ENCODE results near the gene CST4.
"Not testable (repeated sequence)": the region's sequence is repeated elsewhere in the genome, so short reads cannot be mapped to it uniquely, and the experiment has no call there.

DNA sequence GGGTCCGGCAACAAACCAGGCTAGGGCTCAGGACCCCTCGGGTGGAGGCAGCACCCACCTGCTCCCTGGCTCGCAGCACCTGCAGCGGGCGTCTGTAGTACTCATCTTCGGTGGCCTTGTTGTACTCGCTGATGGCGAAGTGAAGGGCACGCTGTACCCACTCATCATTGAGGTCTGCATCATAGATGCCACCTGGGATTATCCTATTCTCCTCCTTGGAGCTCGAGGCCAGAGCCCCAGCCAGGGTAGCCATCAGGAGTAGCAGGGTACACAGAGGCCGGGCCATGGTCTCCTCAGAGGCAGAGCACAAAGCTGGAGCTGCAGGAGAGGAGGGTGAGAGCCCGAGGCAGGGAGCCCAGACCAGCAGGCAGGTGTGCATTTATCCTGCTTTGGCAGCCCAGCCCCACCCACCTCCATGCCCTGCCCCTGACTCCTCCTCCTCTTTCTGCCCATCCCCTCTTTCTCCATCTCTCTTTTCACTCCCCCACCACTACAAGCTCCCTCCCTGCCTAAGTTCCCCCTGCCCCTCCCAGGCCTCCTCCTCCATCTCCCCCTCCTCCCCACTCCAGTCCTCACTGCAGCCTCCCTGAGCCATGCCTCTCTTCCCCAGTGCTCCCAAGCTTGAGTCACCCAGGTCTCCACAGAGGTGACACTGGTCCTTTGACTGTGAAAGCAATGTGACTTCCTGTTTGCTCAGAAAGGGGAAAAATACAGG, at the start of gene CST4:
- TF ChIP-seq, protein P1, sequence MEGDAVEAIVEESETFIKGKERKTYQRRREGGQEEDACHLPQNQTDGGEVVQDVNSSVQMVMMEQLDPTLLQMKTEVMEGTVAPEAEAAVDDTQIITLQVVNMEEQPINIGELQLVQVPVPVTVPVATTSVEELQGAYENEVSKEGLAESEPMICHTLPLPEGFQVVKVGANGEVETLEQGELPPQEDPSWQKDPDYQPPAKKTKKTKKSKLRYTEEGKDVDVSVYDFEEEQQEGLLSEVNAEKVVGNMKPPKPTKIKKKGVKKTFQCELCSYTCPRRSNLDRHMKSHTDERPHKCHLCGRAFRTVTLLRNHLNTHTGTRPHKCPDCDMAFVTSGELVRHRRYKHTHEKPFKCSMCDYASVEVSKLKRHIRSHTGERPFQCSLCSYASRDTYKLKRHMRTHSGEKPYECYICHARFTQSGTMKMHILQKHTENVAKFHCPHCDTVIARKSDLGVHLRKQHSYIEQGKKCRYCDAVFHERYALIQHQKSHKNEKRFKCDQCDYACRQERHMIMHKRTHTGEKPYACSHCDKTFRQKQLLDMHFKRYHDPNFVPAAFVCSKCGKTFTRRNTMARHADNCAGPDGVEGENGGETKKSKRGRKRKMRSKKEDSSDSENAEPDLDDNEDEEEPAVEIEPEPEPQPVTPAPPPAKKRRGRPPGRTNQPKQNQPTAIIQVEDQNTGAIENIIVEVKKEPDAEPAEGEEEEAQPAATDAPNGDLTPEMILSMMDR (IDR thresholded peaks at IDR 0.05; ENCODE audit: low read depth, low read length, poor library complexity, severe bottlenecking), result not testable (repeated sequence)
- not testable (repeated sequence) for TF ChIP-seq EZH2phosphoT487 (IDR thresholded peaks at IDR 0.05; ENCODE audit: borderline replicate concordance, low read length)
